Activated CD4-positive, alpha-beta T cell treated with anti-CD3 and anti-CD28 coated beads, Interleukin-2, amount 50 U/mL, for 1 hour (primary cell): ENCODE results near the gene ZKSCAN1.
"Not testable (repeated sequence)": the region's sequence is repeated elsewhere in the genome, so short reads cannot be mapped to it uniquely, and the experiment has no call there.

Experiments
- DNase-seq: peaks from one replicate; pipeline ENCODE4 v3.0.0-alpha.2; 2020

ZKSCAN1 gene

DNA sequence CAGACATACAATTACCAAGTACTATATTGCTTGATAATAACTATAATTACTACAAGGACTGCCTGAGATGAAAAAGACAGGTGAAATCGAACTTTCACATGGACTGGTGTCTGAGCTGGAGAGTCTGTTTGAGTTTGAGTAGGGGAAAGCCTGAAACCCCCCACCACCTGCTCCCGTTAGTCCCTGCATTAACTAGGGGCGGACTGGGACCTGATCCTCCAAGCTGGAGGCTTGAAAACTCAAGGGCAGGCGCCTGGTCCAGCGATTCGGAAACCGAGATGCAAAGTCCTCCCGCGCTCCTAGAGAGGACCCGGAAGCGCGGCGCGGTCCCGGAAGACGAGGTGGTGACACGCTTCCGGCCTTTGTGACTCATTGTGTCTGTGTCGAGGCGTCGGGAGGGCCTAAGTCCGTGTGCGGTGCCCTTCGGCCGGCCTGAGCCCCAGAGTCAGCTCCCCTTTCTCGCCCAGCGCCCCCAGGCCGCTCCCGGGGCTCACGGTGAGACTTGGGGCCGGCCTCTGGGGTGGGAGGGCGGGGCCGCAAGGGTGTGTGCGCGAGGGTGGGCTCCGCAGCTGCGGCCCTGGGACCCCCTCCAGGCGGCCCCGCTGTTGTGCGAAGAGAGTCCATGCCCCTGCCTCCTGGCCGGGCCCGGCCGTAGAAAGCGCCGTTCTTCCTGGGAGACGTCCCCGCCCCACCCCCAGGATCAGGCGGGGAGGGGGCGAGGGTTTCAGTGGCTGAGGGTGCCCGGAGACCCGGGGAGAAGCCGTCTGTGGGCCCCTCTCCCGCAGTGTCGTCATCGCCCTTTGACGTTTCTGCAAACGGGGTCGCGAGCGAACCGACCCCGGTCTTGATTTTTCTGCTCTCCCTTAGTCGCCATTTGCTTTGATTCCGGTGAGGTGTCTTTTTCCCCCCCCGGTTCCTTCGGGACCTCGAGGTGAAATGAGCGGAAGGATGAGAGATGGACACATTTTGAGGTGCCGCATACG lies at the start of gene ZKSCAN1:
ZKSCAN1 (plus strand) TSS at position 365 of the 983 bp plus-strand sequence. CDS start 7,911 bp downstream, outside the sequence.
- peak; percentile 80 for DNase-seq

DNA sequence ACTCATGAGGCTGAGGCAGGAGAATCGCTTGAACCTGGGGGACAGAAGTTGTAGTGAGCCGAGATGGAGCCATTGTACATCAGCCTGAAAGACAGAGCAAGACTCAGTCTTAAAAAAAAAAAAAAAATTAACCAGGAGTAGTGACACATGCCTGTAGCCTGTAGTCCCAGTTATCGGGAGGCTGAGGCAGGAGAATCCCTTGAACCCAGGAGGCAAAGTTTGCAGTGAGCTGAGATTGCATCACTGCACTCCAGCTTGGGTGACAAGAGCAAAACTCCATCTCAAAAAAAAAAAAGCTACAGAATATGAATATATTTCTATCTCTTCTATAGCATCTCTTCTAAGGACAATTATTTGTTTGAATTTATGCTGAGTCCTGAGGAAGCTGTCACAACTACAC lies 46.1 kb upstream of the ZKSCAN1 start:
- no peak for DNase-seq

DNA sequence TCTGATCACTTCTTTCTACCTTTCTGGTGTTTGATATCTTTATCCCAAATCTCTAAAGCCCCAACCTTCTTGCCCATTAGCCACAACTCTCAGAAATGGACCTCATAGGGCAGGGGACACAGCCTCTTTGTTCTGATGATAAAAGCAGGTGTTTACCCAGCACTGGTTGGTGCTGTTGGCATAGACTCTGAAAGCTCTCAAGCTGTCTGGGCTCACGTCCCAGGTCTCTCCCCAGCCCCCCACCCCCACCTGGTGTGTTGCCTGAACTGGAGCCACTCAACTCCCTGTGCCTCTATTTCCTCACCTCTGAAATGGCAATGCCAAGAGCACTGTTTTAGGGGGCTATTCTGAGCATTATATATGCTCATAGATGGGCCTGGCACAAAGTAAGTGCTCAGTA lies 45.6 kb upstream of the ZKSCAN1 start:
- not testable (repeated sequence) for DNase-seq

DNA sequence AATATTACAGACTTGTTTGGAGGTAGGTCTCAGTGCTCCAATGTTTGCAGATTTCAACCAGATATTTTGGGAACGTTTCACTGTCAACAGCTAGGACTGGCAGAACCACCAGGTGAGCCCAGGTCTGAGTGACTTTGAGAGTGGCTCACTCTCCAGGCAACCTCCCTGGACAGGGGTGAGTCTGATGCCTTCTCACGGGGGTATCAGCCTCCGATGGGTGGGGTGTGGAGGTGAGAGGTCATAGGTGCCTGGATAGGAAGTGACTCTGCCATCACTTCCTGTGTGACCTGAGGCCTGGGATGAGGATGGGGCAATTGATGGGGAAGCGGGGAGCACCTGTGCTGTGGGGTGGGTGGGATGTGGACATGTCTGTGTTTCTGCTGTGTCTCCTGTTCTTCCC lies 44.2 kb upstream of the ZKSCAN1 start:
- no peak for DNase-seq

DNA sequence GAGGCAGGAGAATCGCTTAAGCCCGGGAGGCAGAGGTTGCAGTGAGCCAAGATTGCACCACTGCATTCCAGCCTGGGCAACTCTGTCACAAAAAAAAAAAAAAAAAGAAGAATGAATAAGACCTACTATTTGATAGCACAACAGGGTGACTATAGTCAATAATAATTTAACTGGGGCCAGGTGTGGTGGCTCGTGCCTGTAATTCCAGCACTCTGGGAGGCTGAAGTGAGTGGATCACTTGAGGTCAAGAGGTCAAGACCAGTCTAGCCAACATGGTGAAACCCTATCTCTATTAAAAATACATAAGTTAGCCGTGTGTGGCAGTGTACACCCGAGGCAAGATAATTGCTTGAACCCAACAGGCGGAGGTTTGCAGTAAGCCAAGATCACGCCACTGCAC lies 41.6 kb upstream of the ZKSCAN1 start:
- DNase-seq: not testable (repeated sequence)

DNA sequence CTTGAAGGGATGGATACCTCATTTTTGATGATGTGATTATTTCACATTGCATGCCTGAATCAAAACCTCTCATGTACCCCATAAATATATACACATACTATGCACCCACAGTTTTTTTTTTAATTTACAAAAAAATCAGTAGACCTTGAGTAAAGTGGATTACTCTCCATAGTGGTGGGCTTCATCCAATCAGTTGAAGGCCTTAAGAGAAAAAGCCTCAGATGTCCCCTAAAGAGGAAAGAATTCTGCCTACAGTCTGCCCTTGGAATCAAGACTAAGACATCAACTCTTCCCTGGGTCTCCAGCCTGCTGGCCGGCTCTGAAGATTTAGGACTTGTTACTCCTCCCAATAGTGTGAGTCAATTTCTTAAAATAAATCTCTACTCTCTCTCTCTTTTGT lies 40.7 kb upstream of the ZKSCAN1 start:
- no peak for DNase-seq

DNA sequence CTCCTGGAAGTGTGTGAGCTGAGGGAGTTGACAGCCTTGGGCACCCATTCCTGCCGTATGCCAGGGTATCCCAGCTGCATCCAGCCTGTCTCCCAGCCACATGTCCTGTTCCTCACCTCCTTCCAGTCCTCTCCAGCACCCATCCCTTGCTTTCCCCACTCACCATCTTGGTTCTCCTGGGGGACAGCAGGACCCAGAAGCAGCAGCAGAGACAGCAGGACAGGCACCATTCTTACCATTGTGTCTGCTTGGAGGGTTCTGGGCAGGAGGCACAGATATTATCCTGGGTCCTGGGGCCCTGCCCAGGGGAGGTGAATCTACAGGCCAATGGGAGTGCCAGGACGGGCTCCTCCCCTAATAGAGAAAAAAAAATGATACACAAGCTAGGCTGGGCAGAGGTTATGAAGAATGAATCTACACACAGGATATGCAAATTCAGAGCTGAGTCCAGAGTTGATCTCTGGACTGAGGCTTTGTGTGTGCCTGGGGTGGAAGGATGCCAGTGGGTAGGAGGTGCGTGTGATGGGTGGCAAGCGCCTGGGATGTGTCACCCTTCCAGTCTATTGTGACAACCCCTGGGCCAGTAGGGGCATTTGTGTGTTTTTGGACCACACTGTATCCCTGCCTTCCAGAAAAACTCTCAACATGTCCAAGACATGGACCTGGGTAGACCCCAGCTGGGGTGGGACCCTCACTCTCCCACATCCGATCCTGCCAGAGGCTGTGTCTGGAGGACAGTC lies 39.4 kb upstream of the ZKSCAN1 start, which contains the start of gene AZGP1:
AZGP1 (minus strand) TSS at position 250 of the 740 bp plus-strand sequence; CDS start at position 239, 11 bp downstream.
- no peak for DNase-seq

DNA sequence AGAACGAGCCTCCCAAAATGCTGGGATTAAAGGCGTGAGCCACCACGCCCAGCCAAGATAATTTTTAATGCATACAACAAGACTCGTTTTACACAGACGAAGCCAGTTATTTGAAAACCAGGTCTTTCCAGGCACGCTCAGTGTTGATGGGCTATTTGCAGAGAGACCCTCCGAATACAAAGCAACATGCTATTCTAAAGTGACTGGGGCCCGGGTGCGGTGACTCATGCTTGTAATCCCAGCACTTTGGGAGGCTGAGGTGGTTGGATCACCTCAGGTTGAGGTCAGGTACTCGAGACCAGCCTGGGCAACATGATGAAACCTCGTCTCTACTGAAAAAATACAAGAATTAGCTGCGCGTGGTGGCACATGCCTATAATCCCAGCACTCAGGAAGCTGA lies 38.8 kb upstream of the ZKSCAN1 start:
- DNase-seq: no peak

DNA sequence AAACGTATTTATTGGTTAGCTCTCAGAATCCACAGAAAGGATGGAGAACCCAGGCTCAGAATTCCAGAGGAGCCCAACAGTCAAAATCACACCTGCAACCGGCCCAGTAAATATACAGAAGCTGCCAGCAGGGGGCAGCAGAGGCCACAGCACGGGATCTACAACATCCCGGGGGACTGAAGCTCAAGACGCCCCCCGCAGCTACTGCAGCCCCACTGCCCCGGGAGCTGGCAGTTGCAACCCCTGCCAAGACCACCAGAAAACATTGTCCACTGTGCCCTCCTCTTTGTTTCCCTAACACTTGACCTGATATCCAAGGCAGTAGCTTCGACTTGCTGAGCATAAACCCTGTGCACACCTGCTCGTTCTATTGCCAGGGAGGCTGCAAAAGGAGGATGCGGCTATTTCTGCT lies 35.6 kb upstream of the ZKSCAN1 start:
- peak; percentile 67 for DNase-seq

DNA sequence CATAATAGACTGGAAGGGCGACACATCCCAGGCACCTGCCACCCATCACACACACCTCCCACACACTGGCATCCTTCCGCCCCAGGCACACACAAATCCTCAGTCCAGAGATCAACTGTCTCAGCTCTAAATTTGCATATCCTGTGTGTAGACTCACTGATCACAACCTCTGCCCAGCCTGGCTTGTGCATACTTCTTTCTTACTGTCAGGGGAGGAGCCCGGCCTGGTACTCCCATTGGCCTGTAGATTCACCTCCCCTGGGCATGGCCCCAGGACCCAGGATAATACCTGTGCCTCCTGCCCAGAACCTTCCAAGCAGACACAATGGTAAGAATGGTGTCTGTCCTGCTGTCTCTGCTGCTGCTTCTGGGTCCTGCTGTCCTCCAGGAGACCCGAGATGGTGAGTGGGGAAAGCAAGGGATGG lies 34.9 kb upstream of the ZKSCAN1 start:
- not testable (repeated sequence) for DNase-seq

DNA sequence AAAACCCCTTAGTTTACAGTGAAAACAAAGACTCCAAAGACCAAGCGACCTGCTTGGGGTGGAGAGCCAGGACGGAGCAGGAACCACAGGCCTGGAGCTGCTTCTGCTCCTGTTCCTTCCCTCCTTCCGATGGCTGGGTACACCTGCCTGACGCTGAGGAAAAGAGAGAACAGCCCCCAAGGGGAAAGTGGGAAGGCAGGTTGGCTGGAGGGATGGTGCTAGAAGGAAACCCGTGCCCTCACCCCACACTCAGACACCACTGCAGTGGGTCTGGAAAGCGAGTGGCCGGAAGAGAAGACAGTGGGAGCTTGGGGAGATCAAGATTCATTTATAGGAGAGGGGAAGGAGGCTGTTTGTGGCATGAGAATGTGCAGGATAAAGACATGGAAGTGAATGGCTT lies 34.3 kb upstream of the ZKSCAN1 start:
- not testable (repeated sequence) for DNase-seq

DNA sequence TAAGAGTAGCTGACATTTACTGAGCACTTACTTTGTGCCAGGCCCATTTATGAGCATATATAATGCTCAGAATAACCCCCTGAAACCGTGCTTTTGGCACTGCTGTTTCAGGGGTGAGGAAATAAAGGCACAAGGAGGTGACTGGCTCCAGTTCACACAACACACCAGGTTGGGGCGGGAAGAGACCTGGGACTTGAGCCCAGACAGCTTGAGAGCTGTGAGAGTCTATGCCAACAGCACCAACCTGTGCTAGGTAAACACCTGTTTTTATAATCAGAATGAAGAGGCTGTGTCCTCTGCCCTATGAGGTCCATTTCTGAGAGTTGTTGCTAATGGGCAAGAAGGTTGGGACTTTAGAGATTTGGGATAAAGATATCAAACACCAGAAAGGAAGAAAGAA lies 30.8 kb upstream of the ZKSCAN1 start:
- DNase-seq: no peak

DNA sequence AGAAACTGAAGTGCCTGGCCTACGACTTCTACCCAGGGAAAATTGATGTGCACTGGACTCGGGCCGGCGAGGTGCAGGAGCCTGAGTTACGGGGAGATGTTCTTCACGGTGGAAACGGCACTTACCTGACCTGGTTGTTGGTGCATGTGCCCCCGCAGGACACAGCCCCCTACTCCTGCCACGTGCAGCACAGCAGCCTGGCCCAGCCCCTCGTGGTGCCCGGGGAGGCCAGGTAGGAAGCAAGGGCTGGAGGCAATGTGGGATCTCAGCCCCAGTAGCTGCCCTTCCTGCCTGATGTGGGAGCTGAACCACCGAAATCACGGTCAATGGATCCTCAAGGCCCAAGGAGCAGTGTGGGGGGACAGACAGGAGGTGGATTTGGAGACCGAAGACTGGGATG lies 28.1 kb upstream of the ZKSCAN1 start:
- DNase-seq: not testable (repeated sequence)

DNA sequence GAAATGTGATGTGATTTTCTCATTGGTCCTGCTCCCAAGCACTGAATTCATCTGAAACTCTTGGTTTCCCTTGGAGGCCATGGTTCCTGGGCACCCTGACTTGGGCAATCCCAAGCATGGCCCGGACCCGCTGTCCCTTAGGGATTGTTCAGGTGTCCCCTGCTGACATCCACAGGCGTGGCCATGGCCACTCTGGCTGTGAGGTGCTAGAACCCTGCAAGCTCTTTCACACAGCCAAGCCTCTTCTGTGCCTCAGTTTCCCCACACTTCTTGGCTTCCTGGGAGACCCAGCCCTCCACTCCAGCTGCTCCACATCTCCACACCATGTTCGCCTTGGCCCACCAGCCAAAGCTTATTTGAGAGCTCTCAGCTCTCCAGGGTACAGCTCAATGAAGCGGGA lies 27.6 kb upstream of the ZKSCAN1 start:
- no peak for DNase-seq

DNA sequence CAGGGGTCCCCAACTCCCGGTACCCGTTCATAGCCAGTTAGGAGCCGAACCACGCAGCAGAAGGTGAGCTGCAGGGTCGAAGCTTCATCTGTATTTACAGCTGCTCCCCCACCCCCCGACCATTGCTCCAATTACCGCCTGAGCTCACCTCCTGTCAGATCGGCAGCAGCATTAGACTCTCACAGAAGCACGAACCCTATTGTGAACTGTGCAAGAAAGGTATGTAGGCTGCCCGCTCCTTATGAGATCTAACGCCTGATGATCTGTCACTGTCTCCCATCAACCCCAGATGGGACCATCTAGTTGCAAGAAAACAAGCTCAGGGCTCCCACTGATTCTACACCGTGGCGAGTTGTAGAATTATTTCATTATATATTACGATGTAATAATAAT lies 24.9 kb upstream of the ZKSCAN1 start:
- no peak for DNase-seq

DNA sequence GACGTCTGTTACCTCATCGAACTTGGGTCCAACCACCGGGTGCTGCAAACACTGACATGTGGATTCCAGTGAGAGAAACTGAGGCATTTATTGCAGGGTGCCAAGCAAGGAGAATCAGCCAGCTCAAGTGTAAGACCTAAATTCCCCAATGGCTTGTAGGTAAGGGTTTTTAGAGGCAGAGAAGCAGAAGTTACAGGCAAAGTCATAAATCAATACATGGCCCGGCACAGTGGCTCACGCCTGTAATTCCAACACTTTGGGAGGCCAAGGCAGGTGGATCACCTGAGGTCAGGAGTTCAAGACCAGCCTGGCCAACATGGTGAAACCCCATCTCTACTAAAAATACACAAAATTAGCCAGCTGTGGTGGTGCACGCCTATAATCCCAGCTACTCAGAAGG lies 23.9 kb upstream of the ZKSCAN1 start:
- not testable (repeated sequence) for DNase-seq

DNA sequence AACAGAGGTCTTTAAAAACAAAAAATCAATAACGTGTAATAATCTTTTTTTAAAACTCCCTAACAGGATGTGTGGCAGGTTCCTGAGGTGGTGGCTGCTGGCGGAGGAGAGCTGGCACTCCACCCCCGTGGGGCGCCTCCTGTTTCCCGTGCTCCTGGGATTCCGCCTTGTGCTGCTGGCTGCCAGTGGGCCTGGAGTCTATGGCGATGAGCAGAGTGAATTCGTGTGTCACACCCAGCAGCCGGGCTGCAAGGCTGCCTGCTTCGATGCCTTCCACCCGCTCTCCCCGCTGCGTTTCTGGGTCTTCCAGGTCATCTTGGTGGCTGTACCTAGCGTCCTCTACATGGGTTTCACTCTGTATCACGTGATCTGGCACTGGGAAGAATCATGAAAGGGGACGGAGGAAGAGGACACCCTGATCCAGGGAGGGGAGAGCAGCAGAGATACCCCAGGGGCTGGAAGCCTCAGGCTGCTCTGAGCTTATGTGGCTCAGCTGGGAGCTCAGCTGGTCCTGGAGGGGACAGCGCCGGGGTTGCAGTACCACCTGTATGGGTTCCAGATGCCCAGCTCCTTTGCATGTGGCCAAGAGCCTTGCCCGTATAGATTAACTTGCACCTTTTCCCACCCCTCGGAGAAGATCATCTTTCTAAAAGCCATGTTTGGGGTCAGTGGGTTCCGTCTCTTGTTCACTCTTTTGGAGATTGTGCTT lies 22.9 kb upstream of the ZKSCAN1 start:
- DNase-seq: no peak

DNA sequence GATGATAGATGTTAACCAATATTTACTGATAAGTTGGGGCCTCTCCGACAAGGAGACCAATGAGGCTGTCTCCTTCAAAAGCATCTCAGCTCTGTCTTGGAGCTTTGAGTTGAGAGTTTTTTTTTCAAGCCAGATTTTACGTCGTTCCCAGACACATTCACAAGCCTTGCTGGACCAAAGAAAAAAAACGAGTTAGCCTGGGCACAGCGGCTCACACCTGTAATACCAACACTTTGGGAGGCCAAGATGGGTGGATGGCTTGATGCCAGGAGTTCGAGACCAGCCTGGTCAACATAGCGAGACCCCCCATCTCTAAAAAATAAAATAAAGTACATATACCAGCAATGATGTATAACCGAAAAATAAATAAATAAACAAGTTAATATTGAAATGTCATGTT lies 20.6 kb upstream of the ZKSCAN1 start:
- DNase-seq: no peak

DNA sequence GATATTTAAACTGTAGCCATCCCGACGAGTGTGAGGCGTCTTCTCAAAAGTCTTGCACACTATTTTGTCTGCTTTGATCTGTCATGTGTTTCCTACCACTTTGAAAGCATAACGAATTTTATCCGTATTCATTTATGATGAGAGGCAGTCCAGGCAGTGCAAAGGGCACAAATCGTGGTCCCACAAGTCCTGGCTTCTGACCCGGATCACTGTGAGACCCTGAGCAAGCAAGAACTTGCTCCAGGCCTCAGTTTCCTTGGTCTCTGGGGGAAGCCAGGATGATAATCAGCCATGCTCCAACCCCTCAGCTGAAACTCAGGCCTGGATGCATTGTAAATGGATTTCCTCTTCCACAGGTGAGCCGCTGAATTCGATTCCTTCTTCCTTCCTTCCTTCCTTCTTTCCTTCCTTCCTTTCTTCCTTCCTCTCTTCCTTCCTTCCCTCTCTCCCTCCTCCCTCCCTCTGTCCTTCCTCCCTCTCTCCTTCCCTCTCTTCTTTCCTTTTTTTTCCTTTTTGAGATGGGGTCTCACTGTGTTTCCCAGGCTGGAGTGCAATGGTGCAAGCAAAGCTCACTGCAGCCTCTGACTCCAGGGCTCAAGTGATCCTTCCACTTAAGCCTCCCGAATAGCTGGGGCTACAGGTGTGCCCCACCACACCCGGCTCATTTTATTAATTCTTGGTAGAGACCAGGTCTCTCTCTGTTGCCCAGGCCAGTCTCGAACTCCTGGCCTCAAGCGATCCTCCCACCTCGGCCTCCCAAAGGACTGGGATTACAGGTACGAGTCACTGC lies 18.4 kb upstream of the ZKSCAN1 start:
- no peak for DNase-seq

DNA sequence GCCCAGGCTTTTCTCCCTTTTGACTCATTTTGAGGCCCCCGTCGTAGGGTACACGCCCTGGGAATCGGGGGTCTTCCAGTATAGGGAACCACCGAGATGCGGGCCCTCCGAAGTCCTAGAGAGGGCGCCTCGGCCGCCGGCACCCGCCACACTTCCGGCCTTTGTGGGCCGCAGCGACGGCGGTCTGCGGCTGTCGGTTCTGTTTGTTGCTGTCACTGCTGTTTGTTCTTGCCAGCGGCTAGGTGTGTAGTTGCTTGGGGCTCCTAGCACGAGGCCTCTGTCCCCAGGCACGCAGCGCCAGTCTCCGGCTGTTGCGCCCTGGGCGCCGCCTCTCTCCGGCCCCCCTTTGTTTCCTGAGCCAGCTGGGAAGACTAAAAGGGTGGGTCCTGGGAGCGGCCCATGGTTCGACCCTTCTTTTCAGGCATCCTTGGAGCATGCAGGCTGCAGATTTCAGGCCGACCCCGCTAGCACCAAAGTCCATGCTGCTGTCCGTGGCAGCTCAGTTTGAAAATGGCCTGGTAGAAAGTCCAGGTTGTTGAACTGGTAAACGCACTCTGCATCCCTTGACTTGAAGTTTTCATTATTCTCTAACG lies 17.8 kb upstream of the ZKSCAN1 start:
- peak; percentile 57 for DNase-seq

DNA sequence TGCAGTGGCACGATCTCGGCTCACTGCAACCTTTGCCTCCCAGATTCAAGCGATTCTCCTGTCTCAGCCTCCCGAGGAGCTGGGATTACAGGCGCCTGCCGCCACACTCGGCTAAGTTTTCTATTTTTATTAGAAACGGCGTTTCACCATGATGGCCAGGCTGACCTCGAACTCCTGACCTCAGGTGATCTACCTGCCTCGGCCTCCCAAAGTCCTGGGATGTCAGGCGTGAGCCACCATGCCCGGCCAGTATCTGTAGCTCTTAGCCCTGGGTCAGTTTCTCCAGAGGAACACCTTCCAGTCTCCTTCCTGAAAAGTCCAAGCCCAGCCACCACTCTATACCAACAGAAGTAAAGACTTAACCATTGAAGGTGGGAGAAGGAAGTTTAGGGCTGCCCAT lies 15.2 kb upstream of the ZKSCAN1 start:
- no peak for DNase-seq
